ENCODE data around the gene ADGRL3.

The ADGRL3 gene

DNA sequence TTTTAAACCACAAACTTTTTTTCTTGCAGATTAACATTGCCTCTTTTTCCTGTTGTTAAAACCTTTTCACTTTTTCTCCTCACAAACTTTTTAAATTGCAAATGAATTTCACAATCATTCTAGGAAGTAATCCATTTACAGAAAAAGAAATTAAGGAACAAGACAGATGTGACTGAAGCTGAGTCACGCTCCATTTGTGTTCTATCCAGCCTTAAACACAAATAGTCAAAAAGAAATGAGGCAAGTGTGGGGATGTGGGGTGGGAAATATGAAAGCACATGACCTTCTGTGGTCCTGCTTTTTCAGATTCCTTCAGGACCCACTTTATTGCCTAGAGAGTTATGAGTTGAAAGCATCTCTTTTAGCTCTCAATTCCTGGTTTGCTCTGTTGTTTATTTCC is 197.0 kb downstream of the ADGRL3 start:
- DNase-seq: peak in 1 of 42 donors; percentile 43
- intact Hi-C loops (cut with DNase I): no loop called here

DNA sequence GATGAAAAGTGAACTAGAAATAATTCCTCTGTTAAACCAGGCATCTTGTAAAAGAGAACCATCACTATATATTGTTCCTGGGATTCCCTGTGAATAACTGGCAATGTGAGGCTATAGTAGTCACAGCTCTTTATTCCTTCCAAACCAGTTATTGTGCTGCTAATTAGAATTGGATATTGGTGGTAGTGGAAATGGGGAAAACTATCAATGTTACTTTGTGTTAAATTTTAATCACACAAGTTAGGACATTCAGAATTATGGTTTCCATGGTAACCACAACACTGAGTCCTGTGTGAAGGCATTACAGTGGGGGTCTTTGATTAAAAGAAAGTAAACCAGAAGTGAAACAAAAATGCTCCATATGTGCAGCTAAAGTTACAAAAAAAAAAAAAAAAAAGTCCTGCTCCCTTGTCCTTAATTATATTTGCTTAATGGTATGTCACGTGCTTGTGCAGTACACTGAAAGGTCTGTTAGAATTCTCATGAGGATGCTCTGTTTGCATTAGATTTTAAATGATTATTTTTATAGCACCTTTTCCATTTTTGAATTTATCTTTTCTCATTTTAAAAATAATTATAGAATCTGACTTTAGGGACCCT is 200.4 kb downstream of the ADGRL3 start:
- no peak for DNase-seq
- intact Hi-C loops (cut with DNase I): no loop called here

DNA sequence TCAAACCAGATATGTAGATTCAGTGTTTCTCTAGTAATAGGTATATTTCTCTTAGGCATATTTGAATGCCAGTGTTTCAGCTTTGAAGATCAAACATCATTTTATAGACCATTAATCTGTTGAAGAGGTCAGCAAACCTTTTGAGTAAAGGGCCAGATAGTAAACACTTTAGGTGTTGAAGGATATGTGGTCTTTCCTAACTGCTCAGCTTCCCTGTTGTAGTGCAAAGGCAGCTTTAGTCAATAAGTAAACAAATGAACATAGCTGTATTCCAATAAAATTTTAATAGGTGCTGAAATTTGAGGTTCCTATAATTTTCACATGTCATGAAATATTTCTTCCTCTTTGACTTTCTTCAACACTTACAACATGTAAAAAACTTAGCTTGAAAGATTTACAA is 201.6 kb downstream of the ADGRL3 start:
- no peak for DNase-seq
- intact Hi-C loops (cut with DNase I): no loop called here

DNA sequence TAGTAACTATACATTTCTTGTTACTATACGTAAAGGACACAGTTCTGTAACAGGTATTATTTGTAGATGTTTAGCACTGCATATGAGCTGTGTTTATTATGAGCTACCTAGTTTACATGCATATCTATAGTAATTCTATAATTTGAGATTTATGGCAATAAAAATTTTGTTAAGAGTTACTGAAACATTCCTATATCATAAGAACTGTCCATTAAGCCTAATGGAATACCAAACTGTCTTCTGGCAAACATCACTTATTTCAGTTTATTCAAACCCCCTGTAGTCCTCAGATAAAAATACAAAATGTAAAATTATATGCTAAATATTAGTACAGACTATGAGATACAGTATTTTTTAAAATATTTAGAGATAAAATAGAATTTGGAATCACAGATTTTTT is 205.2 kb downstream of the ADGRL3 start:
- intact Hi-C loops (cut with DNase I): no loop called here
- no peak for DNase-seq

DNA sequence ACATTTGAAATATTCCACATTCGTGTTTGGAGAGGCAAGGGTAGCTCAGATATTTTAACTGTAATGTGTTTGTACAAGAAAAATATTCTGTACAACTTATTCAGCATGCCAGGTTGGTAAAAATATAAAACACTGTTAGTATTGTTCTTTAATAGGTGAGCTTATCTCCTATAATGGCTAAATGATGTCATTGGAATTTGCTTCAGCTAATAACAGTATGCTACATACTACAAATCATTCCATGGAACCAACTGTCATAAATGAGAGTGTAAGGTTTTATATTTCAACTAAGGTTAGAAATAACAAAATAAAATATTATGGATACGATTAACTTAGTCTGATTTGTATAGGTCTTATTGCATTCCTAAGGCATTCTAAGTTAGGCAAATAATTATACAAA is 206.6 kb downstream of the ADGRL3 start:
- DNase-seq: no peak
- intact Hi-C loops (cut with DNase I): no loop called here

DNA sequence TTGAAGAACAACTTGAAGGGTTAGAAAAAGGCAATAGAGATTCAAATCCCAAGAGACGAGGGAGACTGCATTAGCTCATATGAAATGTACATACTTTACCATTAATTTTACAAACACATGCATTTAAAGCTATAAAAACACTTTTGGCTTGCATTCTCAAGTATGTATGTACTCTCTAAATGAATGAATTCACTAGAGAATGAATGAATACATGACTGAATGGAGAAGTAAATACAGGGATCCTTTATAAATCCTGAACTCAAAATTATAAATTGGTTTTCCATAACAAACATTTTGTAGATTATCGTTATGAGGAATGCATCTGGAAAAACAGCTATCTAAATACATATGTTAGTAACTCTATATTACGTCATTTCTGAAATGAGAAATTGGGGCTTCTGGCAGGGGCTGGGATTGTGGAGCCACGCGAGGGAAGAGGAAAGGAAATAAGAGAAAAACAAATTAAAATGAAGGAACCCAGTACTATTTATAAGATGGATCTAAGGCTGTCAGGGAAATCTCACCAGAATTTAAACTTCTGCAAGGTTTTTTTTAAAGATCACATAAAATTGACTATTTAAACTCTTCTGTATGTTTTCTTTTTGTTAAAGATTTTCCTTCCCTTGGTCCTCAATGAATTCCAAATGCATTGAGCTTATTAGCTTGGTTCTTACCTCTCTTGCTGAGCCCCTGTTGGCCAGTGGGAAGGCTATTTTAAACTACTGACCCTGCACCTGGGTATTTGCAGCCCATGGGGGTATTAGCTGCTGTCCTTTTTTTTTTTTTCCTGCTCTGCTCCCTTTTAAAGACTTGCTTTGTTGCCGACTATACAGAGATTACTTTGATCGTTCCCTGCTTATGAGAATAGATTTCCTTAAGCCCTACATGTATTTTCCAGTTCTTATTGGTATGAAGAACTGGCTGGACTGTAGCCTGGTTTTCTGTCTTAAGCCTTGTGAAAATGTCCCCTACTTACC is 207.8 kb downstream of the ADGRL3 start:
- no peak for DNase-seq
- intact Hi-C loops (cut with DNase I): no loop called here

DNA sequence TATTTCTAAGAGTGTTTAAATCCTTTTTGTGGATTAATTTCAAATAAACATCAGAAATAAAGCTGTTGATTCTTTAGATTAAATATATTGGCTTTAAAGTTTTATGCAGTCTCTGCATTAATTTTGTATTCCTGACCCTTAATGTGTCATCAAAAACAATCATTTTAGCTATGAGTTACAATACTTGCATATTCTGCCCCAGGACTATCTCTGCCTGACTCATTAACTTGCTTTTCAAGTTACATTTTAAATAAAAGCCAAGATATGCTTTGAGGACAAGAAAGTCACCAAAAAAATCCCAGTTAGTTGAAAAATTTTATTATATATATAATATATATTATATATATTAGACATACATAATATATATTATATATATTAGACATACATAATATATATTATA is 208.7 kb downstream of the ADGRL3 start:
- DNase-seq: no peak
- intact Hi-C loops (cut with DNase I): no loop called here

DNA sequence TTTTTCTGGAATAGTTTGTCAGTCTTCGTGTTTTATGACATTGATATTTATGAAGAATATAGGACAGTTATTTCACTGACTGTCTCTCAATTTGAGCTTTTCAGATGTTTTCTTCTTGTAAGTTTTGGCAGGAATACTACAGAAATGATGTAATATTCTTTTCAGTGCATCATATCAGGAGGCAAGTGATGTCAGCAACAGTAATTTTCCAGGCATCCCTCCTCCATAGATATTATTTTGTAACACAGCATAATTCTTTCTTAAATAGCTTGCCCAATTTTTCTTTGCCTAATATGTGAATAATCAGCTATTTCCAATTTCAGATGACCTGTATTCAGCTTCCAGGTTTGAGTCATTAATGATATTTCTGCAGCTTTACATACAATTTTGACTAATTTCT is 211.1 kb downstream of the ADGRL3 start:
- intact Hi-C loops (cut with DNase I): no loop called here

DNA sequence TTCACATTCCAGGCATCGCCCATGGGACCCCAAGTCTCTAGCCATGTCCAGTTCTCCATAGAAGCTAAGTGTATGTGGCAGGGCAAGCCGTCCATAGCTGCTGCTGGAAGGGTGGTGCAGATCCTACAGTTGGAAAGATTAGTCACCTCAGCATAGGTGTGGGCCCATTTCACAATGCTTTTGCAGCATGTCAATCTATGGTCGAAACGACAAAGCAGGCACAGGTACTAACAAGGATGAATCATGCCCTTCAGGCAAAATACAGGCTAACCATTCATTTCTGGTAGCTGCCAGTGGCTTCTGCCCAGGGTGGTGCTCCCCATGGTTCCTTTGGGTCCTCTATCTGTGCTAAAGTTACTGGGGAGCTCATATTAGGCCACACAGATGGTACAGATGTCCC is 225.2 kb downstream of the ADGRL3 start:
- intact Hi-C loops (cut with DNase I): no loop called here
- no peak for DNase-seq

More for the DNA sequence above, 211.1 kb downstream of the ADGRL3 start:
- no peak for DNase-seq

DNA sequence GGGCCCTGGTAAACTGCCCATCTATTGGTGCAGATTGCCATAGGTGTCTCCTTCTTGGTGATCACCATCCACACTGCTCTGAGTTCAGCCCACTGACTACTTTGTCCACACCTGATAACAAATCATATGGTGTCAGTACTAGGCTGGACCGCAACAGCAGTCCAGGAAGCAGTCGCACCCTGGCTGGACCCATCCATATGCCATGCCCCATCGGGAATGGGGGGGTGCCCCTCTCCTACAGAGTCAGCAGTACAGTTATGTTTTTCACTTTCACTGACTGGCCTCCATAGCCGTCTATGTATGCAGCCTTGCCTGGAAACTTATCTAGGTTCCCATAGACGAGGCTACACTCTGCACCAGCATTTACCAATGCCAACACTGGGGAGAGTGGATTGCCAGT is 226.1 kb downstream of the ADGRL3 start:
- no peak for DNase-seq
- intact Hi-C loops (cut with DNase I): no loop called here

DNA sequence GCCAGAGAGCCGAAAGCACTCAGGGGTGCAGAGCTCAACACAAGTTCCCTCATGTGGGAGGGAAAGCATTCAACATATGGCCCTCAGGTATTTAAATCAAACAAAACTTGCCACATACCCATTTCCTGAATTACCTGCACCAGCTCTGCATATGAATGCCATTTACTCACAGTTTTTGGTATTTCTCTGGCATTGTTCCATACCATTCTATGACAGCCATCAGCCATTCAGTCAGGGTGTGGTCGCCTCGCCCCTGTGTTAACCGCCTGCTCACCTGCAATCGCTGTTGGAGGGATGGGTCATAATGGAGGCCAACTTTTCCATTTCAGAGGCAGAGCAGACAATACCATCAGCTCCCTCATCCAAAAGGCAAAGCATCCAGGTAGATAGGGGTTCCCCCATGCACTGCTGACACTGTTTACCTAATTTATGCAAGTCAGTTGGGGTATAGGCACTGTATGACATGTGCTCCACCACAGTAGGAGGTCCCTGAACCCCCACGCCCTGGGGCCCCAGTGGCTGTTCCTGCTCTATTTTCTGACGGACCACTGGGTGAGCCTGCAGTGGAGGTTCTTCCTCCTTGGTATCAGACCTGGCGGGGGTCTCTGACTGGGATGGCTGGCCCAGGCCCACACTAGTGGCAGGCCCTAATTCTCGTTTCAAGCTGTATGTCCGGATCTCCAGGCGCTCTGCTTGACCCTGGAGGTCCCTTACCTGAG is 227.1 kb downstream of the ADGRL3 start:
- no peak for DNase-seq
- intact Hi-C loops (cut with DNase I): no loop called here

DNA sequence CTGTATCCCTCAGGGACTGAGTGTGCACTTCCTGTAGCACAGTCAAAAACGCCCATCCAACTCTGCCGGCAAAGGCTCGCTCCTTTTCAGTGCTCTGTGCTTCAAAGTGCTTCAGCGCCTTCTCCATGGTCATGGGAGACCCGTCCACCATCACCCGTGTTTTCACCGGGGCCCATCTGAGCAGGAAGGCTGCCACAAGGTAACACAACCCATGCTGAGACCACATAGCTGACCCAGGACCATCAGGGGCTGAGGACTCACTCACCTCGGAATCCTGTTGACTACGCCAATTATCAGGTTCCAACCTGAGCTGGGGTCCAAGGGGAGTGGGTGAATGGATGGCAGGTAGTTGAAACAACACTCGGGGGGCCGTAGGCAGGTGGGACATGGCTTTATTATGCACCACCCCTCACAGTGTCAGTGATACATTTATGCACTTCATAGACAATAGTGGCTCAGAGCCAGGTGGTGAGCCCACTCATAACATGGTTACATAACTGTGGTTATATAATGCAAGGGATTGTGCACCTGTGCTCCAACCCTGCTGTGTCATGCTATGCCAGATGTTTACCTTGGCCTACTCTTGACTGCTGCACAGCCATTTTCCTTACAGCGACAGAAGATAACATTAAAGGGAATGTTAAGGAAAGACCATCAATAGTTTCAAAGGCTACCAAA is 227.8 kb downstream of the ADGRL3 start:
- DNase-seq: no peak
- intact Hi-C loops (cut with DNase I): no loop called here

DNA sequence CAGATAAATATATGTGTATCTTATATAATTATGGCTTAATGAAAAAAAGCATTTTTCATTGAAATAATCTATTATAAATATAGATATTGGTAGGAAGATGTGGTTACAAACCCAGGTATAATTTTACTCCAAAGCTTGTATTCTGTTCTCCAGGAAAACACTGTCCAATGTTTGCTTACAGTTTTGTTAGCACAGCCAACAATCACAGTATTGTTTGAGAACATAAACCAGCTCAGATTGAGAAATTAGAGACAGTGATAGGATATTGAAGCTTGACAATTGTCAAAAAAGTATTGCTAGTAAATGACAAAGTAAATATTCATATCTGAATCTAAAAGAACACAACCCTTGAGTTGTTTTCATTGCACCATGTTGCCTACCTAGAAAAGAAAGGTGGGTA is 228.8 kb downstream of the ADGRL3 start:
- no peak for DNase-seq
- intact Hi-C loops (cut with DNase I): no loop called here

DNA sequence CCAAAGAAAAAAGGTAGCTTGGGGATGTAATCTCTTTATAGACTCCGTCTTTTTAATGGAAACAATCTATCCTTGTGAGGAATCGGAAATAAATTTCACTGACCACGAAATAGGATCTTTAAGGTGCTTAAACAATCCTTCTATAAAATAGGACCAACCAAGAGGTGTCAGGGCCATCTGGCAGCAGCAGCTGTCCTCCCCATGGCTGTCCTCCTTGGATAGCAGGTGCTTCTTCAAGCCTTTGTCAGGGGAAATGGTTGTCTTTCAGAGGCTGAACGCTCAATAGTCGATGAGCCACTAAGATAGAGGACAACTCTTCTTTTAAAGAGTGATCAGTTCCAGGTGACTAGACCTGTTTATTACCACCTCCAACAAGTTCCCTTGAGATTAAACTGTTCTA is 231.0 kb downstream of the ADGRL3 start:
- no peak for DNase-seq
- intact Hi-C loops (cut with DNase I): no loop called here

DNA sequence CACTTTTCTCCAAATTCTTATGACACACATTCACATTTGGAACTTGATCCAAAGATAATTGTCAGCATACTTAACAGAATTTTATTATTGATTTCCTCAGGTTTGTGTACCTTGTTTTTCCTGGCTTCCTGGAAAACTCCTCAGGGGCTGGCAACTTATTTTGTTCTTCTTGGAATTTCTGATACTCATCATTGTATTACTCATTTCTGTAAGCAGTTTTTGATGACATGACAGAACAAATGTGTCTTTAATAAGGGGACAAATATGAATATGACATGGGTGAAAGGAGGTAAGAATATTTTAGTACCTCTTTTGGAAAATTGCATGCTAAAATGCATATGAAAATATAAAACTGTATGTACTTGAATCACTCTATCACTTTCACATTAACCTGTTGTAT is 237.8 kb downstream of the ADGRL3 start:
- intact Hi-C loops (cut with DNase I): no loop called here

DNA sequence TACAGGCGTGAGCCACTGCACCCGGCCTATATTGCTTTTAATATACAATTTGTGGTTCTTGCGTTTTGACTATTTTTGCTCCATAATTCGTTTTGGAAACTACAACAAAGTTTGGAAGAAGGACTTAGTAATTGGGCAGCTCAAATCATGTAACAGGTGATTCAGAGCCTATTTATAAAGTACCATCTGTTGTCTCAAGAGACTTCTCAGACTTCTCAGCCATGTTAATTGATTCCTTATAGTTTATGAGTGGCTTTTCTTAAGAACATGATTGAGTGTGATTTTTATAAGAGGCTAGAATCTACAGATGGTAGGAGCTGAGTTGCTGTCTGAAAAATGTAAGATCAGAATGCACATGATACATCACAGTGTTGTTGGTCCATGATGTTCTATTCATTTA is 240.2 kb downstream of the ADGRL3 start:
- intact Hi-C loops (cut with DNase I): no loop called here
- DNase-seq: no peak

More for the DNA sequence above, 237.8 kb downstream of the ADGRL3 start:
- no peak for DNase-seq

DNA sequence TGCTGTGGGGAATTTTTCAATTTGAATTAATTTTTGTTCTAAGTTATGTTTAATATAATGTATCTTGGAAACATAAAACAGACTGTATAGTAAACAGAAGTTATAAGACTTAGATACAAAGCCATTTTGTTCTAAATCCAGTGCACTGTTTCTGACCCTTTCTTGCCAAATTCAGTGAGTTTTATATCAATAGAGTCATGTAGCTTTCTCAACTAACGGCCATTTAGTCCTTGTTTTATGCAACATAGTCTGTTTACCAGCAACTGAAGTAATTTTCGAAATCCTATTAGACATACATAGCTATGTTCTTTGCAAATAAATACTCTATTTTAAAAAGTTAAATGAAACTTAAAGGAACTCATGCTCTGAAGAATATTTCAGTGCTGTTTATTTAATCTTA is 242.8 kb downstream of the ADGRL3 start:
- intact Hi-C loops (cut with DNase I): no loop called here
- no peak for DNase-seq

DNA sequence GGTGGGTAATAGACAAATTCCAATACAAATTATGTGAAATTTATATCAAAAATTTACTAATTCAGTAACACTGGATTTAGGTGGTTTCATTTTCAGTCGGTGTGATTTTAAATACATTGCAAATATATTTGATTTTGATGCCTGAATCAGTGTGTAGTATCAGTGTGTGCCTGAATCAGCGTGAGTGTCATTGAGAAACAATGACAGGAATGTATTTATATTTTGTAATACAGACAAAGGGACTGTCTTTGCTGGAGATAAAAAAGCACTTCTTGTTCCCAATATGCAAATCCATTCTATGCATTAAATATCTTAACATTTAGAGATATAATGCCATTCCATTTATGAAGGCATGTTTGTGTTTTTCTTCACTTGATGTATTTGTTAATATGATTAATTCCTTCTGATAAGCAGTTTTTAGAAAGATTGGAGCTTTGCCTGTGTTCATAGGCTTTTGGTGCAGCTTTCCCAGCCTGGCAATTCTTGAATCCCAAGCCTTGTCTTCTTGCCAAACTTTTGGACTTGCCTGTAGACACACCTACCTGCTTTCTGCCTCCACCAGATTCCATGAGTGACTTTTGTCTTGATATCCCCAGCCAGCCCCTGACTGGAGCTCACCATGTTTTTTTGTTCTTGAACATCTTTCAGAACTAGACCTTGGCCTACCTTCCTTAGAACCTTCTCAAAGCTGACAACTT is 243.8 kb downstream of the ADGRL3 start:
- DNase-seq: no peak
- intact Hi-C loops (cut with DNase I): no loop called here
